Kidney (tissue), 14 donors: ENCODE results near the gene LPCAT1. TPM values are rescaled to one million over a fixed set of nuclear protein-coding genes. Genes with fewer than 3 reads are reported as not detected.
"Not testable (repeated sequence)": the region's sequence is repeated elsewhere in the genome, so short reads cannot be mapped to it uniquely, and the experiment has no call there.

Experiments used
- DNase-seq, 5 donors: peaks; one replicate each; pipeline ENCODE4 v3.0.0-alpha.2; 2013 to 2020
- FAIRE-seq: peaks from 2 replicates; lab custom pipeline; 2012; peaks lifted over from hg19 to GRCh38; lab: Jason Lieb, UNC
- H3K27ac ChIP-seq, 2 donors: one replicate each; pipeline ENCODE4 v1.7.0; 2013; ENCODE audit warnings: low read depth in 2 of 2, low read length in 2 of 2, inconsistent platforms in 1 of 2
- H3K27me3 ChIP-seq: one replicate; pipeline ENCODE4 v1.7.1; 2013; ENCODE audit warnings: low read length, inconsistent platforms; ENCODE audit not compliant: control insufficient read depth, insufficient read depth
- H3K36me3 ChIP-seq, 3 donors: one replicate each; pipeline versions ENCODE4 v1.7.0 to v1.7.1; 2013; ENCODE audit warnings: low read length in 3 of 3, control low read depth in 1 of 3, inconsistent platforms in 1 of 3; ENCODE audit not compliant: insufficient read depth in 3 of 3, control insufficient read depth in 2 of 3
- H3K4me1 ChIP-seq, 3 donors: one replicate each; pipeline versions ENCODE4 v1.7.0 to v1.7.1; 2013; ENCODE audit warnings: low read length in 3 of 3, inconsistent platforms in 1 of 3, low read depth in 1 of 3; ENCODE audit not compliant: control insufficient read depth in 2 of 3, insufficient read depth in 2 of 3
- H3K4me3 ChIP-seq, 3 donors: one replicate each; pipeline versions ENCODE4 v1.7.0 to v1.8.1; 2013; ENCODE audit warnings: low read length in 3 of 3, control low read depth in 1 of 3, inconsistent platforms in 1 of 3
- H3K9ac ChIP-seq, 3 donors: one replicate each; pipeline versions ENCODE4 v1.7.0 to v1.7.1; 2013; ENCODE audit warnings: low read length in 3 of 3, control low read depth in 1 of 3, inconsistent platforms in 1 of 3
- H3K9me3 ChIP-seq, 3 donors: one replicate each; pipeline versions ENCODE4 v1.7.0 to v1.7.1; 2013; ENCODE audit warnings: low read length in 3 of 3, control low read depth in 1 of 3, inconsistent platforms in 1 of 3; ENCODE audit not compliant: control insufficient read depth in 2 of 3, insufficient read depth in 1 of 3
- intact Hi-C: fragments of 100-400 bp; cut with DNase I; formaldehyde crosslinking; loops from one replicate; pipeline ENCODE4 v1.11.1; 2022
- polyA plus RNA-seq: library from polyadenylated mRNA; stranded (reverse); fragments of 350-450 nt; fragmentation: Illumina TruSeq; extraction: RNeasy Lipid Tissue Mini Kit (QIAGEN cat#74804); gene quantifications from one replicate; pipeline ENCODE4 v1.2.3, GENCODE V29; 2014; ENCODE audit warnings: low read depth, low replicate concordance; ENCODE audit not compliant: insufficient read depth
- total RNA-seq: library from RNA; stranded (reverse); fragmentation: NEBNext Ultra II Directional; extraction: Animal tissue kit (Norgen Biotek cat#: 25700); gene quantifications from one replicate; pipeline ENCODE4 v1.2.1, GENCODE V29; 2021
- TF ChIP-seq, protein P1 (sequence below): IDR thresholded peaks from 3 replicates; pipeline ENCODE4 v1.5.1; 2012; ENCODE audit warnings: mild to moderate bottlenecking, moderate library complexity, borderline replicate concordance; ENCODE audit not compliant: insufficient read depth; ENCODE audit errors: extremely low read depth
- donor health status: control.
- donor health status: control.
- donor health status: control.
- donor health status: control.
- donor health status: control.
- donor health status: DM: yes; HTN: yes; CAD: no.
- donor health status: Normal renal cell carcinoma (clear cell type).

LPCAT1 gene
- total and polyA plus RNA-seq, 2 donors from 2014 or later: 22.2 to 46.5 TPM

DNA sequence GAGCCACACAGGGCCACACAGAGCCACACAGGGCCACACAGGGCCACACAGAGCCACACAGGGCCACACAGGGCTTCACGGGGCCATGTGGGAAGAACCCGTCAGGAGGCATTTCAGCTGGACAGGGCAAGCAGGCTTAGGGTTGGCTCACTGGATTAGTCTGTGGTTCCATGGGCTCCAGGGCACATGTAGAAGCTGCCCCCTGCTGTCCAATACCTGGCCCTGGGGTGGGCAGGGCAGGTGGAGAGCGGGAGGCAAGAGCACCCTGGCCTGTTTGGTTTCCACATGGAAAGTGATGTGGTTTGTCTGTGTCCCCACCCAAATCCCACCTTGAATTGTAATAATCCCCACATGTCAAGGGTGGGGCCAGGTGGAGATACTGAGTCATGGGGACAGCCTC, 16.4 kb upstream of the LPCAT1 start:
- Histone ChIP-seq H3K4me1 (no peaks in the 10 kb centered on the region), H3K4me3 (no peak overlapping the region), H3K27me3 (no peaks in the 10 kb centered on the region), H3K9ac (no peak overlapping the region), H3K27ac (no peak overlapping the region), H3K36me3 (no peaks in the 10 kb centered on the region), H3K9me3 (no peaks in the 10 kb centered on the region)
- FAIRE-seq: no peak
- intact Hi-C loops: no loop called here
- TF ChIP-seq, protein P1, sequence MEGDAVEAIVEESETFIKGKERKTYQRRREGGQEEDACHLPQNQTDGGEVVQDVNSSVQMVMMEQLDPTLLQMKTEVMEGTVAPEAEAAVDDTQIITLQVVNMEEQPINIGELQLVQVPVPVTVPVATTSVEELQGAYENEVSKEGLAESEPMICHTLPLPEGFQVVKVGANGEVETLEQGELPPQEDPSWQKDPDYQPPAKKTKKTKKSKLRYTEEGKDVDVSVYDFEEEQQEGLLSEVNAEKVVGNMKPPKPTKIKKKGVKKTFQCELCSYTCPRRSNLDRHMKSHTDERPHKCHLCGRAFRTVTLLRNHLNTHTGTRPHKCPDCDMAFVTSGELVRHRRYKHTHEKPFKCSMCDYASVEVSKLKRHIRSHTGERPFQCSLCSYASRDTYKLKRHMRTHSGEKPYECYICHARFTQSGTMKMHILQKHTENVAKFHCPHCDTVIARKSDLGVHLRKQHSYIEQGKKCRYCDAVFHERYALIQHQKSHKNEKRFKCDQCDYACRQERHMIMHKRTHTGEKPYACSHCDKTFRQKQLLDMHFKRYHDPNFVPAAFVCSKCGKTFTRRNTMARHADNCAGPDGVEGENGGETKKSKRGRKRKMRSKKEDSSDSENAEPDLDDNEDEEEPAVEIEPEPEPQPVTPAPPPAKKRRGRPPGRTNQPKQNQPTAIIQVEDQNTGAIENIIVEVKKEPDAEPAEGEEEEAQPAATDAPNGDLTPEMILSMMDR: peak; percentile 9
- no peak for DNase-seq

DNA sequence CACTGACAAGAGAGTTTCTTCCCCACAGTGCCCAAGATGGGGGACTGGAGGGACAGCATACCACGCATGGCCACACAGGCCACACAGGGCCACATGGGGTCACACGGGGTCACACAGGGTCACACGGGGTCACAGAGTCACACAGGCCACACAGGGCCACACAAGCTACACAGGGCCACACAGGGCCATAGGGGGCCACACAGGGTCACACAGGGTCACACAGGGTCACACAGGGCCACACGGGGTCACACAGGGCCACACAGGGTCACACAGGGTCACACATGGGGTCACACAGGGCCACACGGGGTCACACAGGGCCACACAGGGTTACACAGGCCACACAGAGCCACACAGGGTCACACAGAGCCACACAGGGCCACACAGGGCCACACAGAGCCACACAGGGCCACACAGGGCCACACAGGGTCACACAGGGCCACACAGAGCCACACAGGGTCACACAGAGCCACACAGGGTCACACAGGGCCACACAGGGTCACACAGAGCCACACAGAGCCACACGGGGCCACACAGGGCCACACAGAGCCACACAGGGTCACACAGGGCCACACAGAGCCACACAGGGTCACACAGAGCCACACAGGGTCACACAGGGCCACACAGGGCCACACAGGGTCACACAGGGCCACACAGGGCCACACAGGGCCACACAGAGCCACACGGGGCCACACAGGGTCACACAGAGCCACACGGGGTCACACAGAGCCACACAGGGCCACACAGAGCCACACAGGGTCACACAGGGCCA, 15.8 kb upstream of the LPCAT1 start:
- intact Hi-C loops, DNase-seq, H3K9ac ChIP-seq, H3K27ac ChIP-seq, H3K27me3 ChIP-seq, H3K4me1 ChIP-seq, H3K4me3 ChIP-seq, FAIRE-seq, H3K36me3 ChIP-seq, H3K9me3 ChIP-seq: not testable (repeated sequence)

DNA sequence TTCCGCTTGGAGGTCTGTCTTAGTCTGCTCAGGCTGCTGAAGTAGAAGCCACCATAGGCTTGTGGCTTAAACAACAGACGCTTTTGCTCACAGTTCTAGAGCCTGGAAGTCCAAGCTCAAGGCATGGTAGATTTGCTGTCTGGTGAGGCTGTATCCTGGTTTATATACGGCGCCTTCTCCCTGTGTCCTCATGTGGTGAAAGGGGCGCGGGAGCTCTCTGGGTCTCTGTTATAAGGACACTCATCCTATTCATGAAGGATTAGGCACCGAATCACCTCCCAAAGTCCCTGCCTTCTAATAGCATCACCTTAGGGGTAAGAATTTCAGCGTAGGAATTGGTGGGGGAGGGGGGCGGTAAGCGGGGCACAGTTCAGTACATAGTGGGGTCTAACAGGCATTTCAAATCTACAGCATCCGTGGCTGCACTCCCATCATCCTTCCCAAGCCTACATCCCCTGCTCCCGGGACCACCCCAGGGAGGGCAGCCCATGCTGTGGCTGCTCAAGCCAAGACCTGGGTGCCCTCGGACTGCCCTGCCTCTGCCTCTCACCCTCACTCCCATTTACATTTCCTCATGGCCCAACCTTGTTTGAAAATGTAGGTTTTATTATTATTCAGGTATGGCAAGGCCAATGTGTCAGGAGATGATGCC, 15.1 kb upstream of the LPCAT1 start:
- no peak overlapping the region for H3K27ac ChIP-seq
- DNase-seq: no peak

DNA sequence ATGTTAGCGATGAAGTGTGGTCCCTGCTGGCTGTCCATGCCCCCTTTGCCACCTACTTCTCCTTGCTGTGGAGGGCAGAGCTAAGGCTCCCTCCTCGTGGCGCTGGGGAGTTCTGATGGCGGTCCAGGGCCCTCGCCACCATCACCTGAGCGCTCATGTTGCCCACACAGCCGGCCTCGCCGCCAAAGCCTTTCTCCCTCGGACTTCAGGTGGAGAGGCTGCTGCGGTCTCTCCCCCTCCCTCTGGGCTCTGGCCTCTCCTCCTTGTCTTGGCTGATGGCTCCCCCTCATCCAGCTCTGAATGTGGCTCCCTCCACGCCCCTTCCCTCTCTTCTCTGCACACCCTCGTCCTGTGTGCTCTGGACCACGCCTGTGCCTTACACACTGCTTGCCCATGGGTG, 14.5 kb upstream of the LPCAT1 start:
- Histone ChIP-seq H3K36me3 (no peaks in the 10 kb centered on the region), H3K27ac (no peak overlapping the region), H3K9ac (no peak overlapping the region), H3K27me3 (no peaks in the 10 kb centered on the region), H3K4me1 (no peaks in the 10 kb centered on the region), H3K4me3 (no peak overlapping the region), H3K9me3 (no peaks in the 10 kb centered on the region)
- no peak for FAIRE-seq
- no peak for DNase-seq
- TF ChIP-seq, protein P1: no peak
- intact Hi-C loops: no loop called here

More for the DNA sequence above, 15.1 kb upstream of the LPCAT1 start:
- no peak for FAIRE-seq
- Histone ChIP-seq H3K36me3 (no peaks in the 10 kb centered on the region), H3K4me1 (no peaks in the 10 kb centered on the region), H3K9me3 (no peaks in the 10 kb centered on the region), H3K9ac (no peak overlapping the region), H3K27me3 (no peaks in the 10 kb centered on the region), H3K4me3 (no peak overlapping the region)
- TF ChIP-seq, protein P1: no peak
- intact Hi-C loops: no loop called here
